Prostate gland (tissue), 2 donors: ENCODE results near the gene GPHA2. TPM values are rescaled to one million over a fixed set of nuclear protein-coding genes. Genes with fewer than 3 reads are reported as not detected.

Experiments
- DNase-seq: peaks from one replicate; pipeline ENCODE4 v3.0.0-alpha.2; 2019; ENCODE audit warnings: low spot score
- H3K27ac ChIP-seq, 2 donors: fragments of 200-600 bp; sonication (generic); 2 replicates each; pipeline ENCODE4 v1.5.1; 2017 to 2019
- H3K27me3 ChIP-seq: fragments of 200-600 bp; sonication (generic); replicated peaks from 2 replicates; pipeline ENCODE4 v1.5.1; 2019; ENCODE audit not compliant: insufficient read depth
- H3K36me3 ChIP-seq, 2 donors: fragments of 200-600 bp; sonication (generic); 1 replicate in 1 of 2; 2 replicates in 1 of 2; pipeline versions ENCODE4 v1.5.1 to v1.8.1; 2017 to 2019
- H3K4me1 ChIP-seq: fragments of 200-600 bp; sonication (generic); replicated peaks from 2 replicates; pipeline ENCODE4 v1.5.1; 2019
- H3K4me3 ChIP-seq, 2 donors: fragments of 200-600 bp; sonication (generic); 2 replicates each; pipeline ENCODE4 v1.5.1; 2017 to 2019
- H3K9me3 ChIP-seq: fragments of 200-600 bp; sonication (generic); 2 replicates; pipeline ENCODE4 v1.5.1; 2017
- POLR2A ChIP-seq: fragments of 450-650 bp; IDR thresholded peaks from one replicate; pipeline ENCODE4 v1.6.1; 2016; ENCODE audit warnings: antibody characterized with exemption, mild to moderate bottlenecking
- POLR2AphosphoS5 ChIP-seq: sonication (generic); formaldehyde crosslinking; IDR thresholded peaks from one replicate; pipeline ENCODE4 v1.6.1; 2017; ENCODE audit warnings: antibody characterized with exemption
- WGBS: methylation state at CpG from one replicate; pipeline ENCODE4 v1.1.5; 2018; 5-methylcytosine and 5-hydroxymethylcytosine counted together
- intact Hi-C: fragments of 100-400 bp; cut with DNase I; formaldehyde crosslinking; loops from one replicate; pipeline ENCODE4 v1.14.2; 2022
- total RNA-seq, 2 donors: library from RNA; depleted of rRNA; stranded (reverse); fragments of >200 nt; gene quantifications; one replicate each; pipeline ENCODE4 v1.1.0, GENCODE V29; 2016
- TF ChIP-seq, protein P1 (sequence below), 4 experiments: fragments of 200-600 bp in 2 of 4; fragments of 450-650 bp in 2 of 4; sonication (generic) in 2 of 4; IDR thresholded peaks; 1 replicate in 3 of 4; 2 replicates in 1 of 4; pipeline ENCODE4 v1.5.1; 2016 to 2019; ENCODE audit warnings: antibody characterized with exemption in 4 of 4, mild to moderate bottlenecking in 2 of 4, moderate library complexity in 2 of 4

The GPHA2 gene
- total RNA-seq, 2 donors from 2014 or later = not detected

DNA sequence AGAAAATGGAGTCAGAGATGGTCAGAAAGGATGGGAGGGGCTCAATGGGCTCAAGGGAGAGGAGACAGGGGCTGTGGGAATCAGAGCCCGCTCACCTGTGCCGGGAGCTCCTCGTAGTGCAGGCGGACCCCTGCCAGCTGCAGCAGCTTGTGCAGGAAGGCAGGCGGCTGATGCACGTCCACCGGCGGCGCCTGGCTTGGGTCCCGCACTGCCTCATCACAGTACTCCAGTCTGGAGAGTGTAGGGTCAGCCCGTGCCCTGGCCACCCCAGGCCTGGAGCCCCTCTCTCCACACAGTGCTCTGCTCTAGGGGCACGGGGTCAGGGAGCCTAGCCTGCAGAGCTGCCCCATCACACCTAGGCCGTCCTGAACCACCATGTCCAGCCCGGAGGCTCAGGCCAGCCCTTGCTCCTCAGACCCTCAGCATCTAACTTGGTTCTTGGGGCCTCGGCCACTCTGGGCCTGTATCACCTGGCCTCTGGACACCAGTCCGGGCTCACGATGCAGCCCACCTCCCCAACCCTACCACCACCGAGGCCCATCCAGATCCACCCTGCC lies 22.4 kb downstream of the GPHA2 start:
- intact Hi-C loops = loop anchor here (10.0 kb wide), 1 partner anchor 202 kb away; the partner anchor contains the start of genes TM7SF2 and ZNHIT2
- DNase-seq = no peak
- Histone ChIP-seq H3K27ac (no peak overlapping the region), H3K4me1 (peaks cover 16% of the 10 kb centered on the region), H3K9me3 (no peaks in the 10 kb centered on the region), H3K27me3 (no peaks in the 10 kb centered on the region), H3K4me3 (no peak overlapping the region), H3K36me3 (peaks cover 27 to 47% of the 10 kb centered on the region in 2 donors)
- TF ChIP-seq POLR2A (no peak), POLR2AphosphoS5 (no peak)
- TF ChIP-seq, protein P1, sequence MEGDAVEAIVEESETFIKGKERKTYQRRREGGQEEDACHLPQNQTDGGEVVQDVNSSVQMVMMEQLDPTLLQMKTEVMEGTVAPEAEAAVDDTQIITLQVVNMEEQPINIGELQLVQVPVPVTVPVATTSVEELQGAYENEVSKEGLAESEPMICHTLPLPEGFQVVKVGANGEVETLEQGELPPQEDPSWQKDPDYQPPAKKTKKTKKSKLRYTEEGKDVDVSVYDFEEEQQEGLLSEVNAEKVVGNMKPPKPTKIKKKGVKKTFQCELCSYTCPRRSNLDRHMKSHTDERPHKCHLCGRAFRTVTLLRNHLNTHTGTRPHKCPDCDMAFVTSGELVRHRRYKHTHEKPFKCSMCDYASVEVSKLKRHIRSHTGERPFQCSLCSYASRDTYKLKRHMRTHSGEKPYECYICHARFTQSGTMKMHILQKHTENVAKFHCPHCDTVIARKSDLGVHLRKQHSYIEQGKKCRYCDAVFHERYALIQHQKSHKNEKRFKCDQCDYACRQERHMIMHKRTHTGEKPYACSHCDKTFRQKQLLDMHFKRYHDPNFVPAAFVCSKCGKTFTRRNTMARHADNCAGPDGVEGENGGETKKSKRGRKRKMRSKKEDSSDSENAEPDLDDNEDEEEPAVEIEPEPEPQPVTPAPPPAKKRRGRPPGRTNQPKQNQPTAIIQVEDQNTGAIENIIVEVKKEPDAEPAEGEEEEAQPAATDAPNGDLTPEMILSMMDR (IDR thresholded peaks at IDR 0.05) = no peak
- WGBS = 90% methylated on average over 18 of the region's 18 CpGs

DNA sequence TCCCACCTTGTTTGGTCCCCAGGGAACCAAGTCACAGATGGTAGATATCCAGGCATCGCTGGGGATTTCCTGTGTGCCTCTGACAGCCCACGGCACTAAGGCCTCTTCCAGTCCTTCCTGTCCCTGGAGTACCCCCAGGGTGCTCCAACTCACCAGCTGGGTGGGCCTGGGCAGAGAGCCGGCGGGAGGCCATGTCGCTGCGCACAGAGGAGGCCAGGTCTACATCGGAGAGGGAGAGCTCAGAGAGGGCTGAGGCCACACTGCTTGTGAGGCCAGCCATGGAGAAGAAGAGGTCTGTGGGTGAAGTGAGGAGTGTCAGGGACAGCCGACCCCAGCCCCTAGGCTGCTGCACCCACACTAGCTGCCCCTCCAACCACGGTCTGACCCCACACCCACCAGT lies 24.0 kb downstream of the GPHA2 start:
- TF ChIP-seq, protein P1 (IDR thresholded peaks at IDR 0.05) = no peak
- no peak for TF ChIP-seq POLR2AphosphoS5
- TF ChIP-seq POLR2A = no peak
- Histone ChIP-seq H3K4me3 (no peak overlapping the region), H3K27me3 (no peaks in the 10 kb centered on the region), H3K27ac (no peak overlapping the region), H3K9me3 (no peaks in the 10 kb centered on the region), H3K36me3 (peaks cover 35 to 61% of the 10 kb centered on the region in 2 donors), H3K4me1 (peaks cover 13% of the 10 kb centered on the region)
- no peak for DNase-seq
- intact Hi-C loops = loop anchor here (10.0 kb wide), 1 partner anchor 203 kb away; the partner anchor contains the start of genes TM7SF2 and ZNHIT2
- 88% methylated on average over 9 of the region's 9 CpGs for WGBS

DNA sequence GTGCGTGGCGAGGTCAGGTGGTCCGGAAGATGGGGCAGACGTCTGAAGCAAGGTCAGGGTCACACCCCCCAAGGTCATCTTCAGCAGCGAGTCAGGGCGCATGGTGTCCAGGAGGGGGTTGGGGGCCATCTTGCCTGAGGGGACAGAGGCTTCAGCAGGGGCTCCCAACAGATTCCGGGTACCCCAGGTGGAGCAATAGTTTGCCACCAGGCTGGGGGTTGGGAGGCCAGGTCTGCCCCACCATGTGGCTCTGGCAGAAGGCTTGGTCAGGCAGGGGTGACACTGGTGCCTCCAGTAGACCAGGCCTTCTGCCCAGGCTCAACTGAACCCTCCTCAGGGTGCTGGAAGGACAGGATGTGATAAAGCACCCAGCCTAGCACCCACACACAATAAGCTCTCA lies 24.6 kb downstream of the GPHA2 start:
- Histone ChIP-seq H3K36me3 (peaks cover 35 to 64% of the 10 kb centered on the region in 2 donors), H3K9me3 (no peaks in the 10 kb centered on the region), H3K4me1 (peaks cover 11% of the 10 kb centered on the region), H3K27ac (no peak overlapping the region), H3K4me3 (no peak overlapping the region), H3K27me3 (no peaks in the 10 kb centered on the region)
- TF ChIP-seq, protein P1 (IDR thresholded peaks at IDR 0.05) = no peak
- TF ChIP-seq POLR2AphosphoS5 (no peak), POLR2A (no peak)
- intact Hi-C loops = loop anchor here (10.0 kb wide), 1 partner anchor 204 kb away; the partner anchor contains the start of genes TM7SF2 and ZNHIT2
- no peak for DNase-seq
- WGBS = 89% methylated on average over 7 of the region's 7 CpGs

DNA sequence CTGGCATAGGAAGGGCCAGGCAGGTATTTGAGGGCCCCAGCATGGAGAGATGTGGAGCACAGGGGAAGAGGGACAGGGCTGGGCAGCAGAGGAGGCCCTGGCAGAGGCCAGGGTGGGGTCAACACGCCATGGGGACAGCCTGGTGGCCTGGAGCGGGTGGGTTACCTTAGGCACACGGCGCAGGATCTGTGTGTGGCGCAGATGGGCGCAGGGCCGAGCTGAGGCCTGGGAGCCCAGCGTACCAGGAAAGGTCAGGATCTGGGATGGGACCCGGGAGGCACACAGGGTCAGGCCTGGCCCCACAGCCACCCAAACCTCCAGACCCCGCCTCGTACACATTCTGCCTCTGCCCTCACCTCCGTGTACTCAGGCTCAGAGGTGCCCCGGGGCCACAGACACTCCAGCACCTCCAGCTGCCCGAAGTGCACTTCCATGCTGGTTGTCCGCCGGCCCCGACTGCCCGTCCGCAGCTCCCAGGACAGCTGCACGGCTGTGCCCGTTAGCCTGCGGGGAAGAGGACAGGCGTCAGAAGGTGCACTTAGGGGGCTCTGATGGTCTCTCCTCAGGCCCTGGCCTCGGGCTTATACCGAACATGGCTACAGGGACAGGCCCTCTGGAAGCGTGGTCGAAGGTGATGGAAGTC lies 25.1 kb downstream of the GPHA2 start:
- Histone ChIP-seq H3K27ac (no peak overlapping the region), H3K4me3 (no peak overlapping the region), H3K4me1 (peaks cover 6% of the 10 kb centered on the region), H3K36me3 (peaks cover 37 to 70% of the 10 kb centered on the region in 2 donors), H3K27me3 (no peaks in the 10 kb centered on the region), H3K9me3 (no peaks in the 10 kb centered on the region)
- intact Hi-C loops = loop anchor here (10.0 kb wide), 1 partner anchor 204 kb away; the partner anchor contains the start of genes TM7SF2 and ZNHIT2
- DNase-seq = no peak
- TF ChIP-seq POLR2AphosphoS5 = no peak
- no peak for TF ChIP-seq POLR2A
- TF ChIP-seq, protein P1 (IDR thresholded peaks at IDR 0.05) = no peak
- WGBS = 92% methylated on average over 24 of the region's 27 CpGs
